CD14-positive monocyte (primary cell): ENCODE measurements around the gene SLC12A8. TPM values are rescaled to one million over a fixed set of nuclear protein-coding genes. Genes with fewer than 3 reads are reported as not detected.

Source experiments
- DNase-seq, 3 donors: peaks; one replicate each; pipeline ENCODE4 v3.0.0-alpha.2; 2011 to 2022
- H2AFZ ChIP-seq: 2 replicates; pipeline ENCODE4 v1.6.0; 2012; ENCODE audit warnings: mild to moderate bottlenecking, low read depth, low read length, inconsistent platforms; ENCODE audit not compliant: insufficient read depth, poor library complexity, severe bottlenecking
- H3K27ac ChIP-seq, 2 donors: 1 replicate in 1 of 2; 2 replicates in 1 of 2; pipeline ENCODE4 v1.5.1; 2012 to 2013; ENCODE audit warnings: low read length in 2 of 2, control low read depth in 1 of 2, inconsistent platforms in 1 of 2, low read depth in 1 of 2, mild to moderate bottlenecking in 1 of 2
- H3K27me3 ChIP-seq, 2 donors: one replicate each; pipeline versions ENCODE4 v1.6.0 to v1.6.1; 2011 to 2013; ENCODE audit warnings: low read length in 2 of 2; ENCODE audit not compliant: control insufficient read depth in 2 of 2, insufficient read depth in 2 of 2
- H3K36me3 ChIP-seq, 2 donors: replicated peaks in 1 of 2; 1 replicate in 1 of 2; 2 replicates in 1 of 2; pipeline versions ENCODE4 v1.5.1 to v1.6.1; 2012 to 2013; ENCODE audit warnings: low read length in 2 of 2, control low read depth in 1 of 2, inconsistent platforms in 1 of 2, mild to moderate bottlenecking in 1 of 2; ENCODE audit not compliant: insufficient read depth in 2 of 2, control insufficient read depth in 1 of 2
- H3K4me1 ChIP-seq, 2 donors: 1 replicate in 1 of 2; 2 replicates in 1 of 2; pipeline versions ENCODE4 v1.5.1 to v1.6.1; 2012 to 2013; ENCODE audit warnings: low read length in 2 of 2, control low read depth in 1 of 2, inconsistent platforms in 1 of 2, mild to moderate bottlenecking in 1 of 2, moderate library complexity in 1 of 2; ENCODE audit not compliant: insufficient read depth in 2 of 2, control insufficient read depth in 1 of 2
- H3K4me2 ChIP-seq: replicated peaks from 2 replicates; pipeline ENCODE3; 2012; ENCODE audit warnings: low read length, moderate library complexity, mild to moderate bottlenecking; ENCODE audit not compliant: poor library complexity, severe bottlenecking; ENCODE audit errors: extremely low read depth
- H3K4me3 ChIP-seq, 3 experiments: fragments of 200-600 bp in 1 of 3; sonication (generic) in 1 of 3; replicated peaks in 1 of 3; 1 replicate in 2 of 3; 2 replicates in 1 of 3; pipeline ENCODE4 v1.5.1; 2011 to 2013; ENCODE audit warnings: low read length in 3 of 3, mild to moderate bottlenecking in 3 of 3, control low read depth in 2 of 3, low read depth in 2 of 3, inconsistent platforms in 1 of 3, moderate library complexity in 1 of 3
- H3K79me2 ChIP-seq: 2 replicates; pipeline ENCODE4 v1.6.0; 2012; ENCODE audit warnings: mild to moderate bottlenecking, control low read depth, inconsistent platforms, low read length, moderate library complexity; ENCODE audit not compliant: insufficient read depth
- H3K9ac ChIP-seq: 2 replicates; pipeline ENCODE4 v1.6.0; 2017; ENCODE audit warnings: low read length, mild to moderate bottlenecking; ENCODE audit not compliant: insufficient read depth, poor library complexity, severe bottlenecking
- H3K9me3 ChIP-seq, 2 donors: replicated peaks in 1 of 2; 1 replicate in 1 of 2; 2 replicates in 1 of 2; pipeline versions ENCODE4 v1.5.1 to v1.6.1; 2012 to 2013; ENCODE audit warnings: low read length in 2 of 2, control low read depth in 1 of 2; ENCODE audit not compliant: control insufficient read depth in 1 of 2, insufficient read depth in 1 of 2
- H4K20me1 ChIP-seq: 2 replicates; pipeline ENCODE4 v1.6.0; 2012; ENCODE audit warnings: mild to moderate bottlenecking, low read length, control low read depth, moderate library complexity; ENCODE audit not compliant: insufficient read depth
- H3K27ac Mint-ChIP-seq, 7 donors: one replicate each; pipeline ENCODE4 v1.8.0; 2020; ENCODE audit warnings: mild to moderate bottlenecking in 7 of 7, mixed read lengths in 7 of 7, moderate library complexity in 6 of 7, inconsistent platforms in 2 of 7
- H3K27me3 Mint-ChIP-seq, 3 donors: one replicate each; pipeline ENCODE4 v1.8.0; 2021 to 2022; ENCODE audit warnings: low read depth in 3 of 3, mild to moderate bottlenecking in 3 of 3, mixed read lengths in 3 of 3, moderate library complexity in 3 of 3, inconsistent platforms in 1 of 3
- H3K36me3 Mint-ChIP-seq, 2 donors: one replicate each; pipeline ENCODE4 v1.8.0; 2020; ENCODE audit warnings: mixed read lengths in 2 of 2, inconsistent platforms in 1 of 2, mild to moderate bottlenecking in 1 of 2
- H3K4me1 Mint-ChIP-seq: one replicate; pipeline ENCODE4 v1.8.0; 2020; ENCODE audit warnings: mild to moderate bottlenecking, mixed read lengths
- H3K4me3 Mint-ChIP-seq, 2 donors: one replicate each; pipeline ENCODE4 v1.8.0; 2020; ENCODE audit warnings: mild to moderate bottlenecking in 2 of 2, mixed read lengths in 2 of 2, moderate library complexity in 1 of 2
- H3K9me3 Mint-ChIP-seq, 7 donors: one replicate each; pipeline ENCODE4 v1.8.0; 2020 to 2022; ENCODE audit warnings: mixed read lengths in 7 of 7, mild to moderate bottlenecking in 6 of 7, moderate library complexity in 6 of 7, inconsistent platforms in 2 of 7
- CTCF ChIP-seq: fragments of 200-600 bp; IDR thresholded peaks from one replicate; pipeline ENCODE4 v1.8.0; 2022; ENCODE audit warnings: antibody characterized with exemption, mild to moderate bottlenecking
- WGBS: methylation state at CpG from one replicate; pipeline ENCODE4 v1.1.5; 2013; ENCODE audit warnings: missing lambda C conversion rate; ENCODE audit not compliant: insufficient coverage; 5-methylcytosine and 5-hydroxymethylcytosine counted together
- intact Hi-C, 2 donors: fragments of 100-400 bp; cut with micrococcal nuclease; formaldehyde crosslinking; loops; one replicate each; pipeline versions ENCODE4 v1.15.0 to v1.15.1; 2023
- polyA plus RNA-seq, 3 donors: library from polyadenylated mRNA; depleted of rRNA in 1 of 3; unstranded in 2 of 3; stranded (reverse) in 1 of 3; fragments of 300-500 nt in 2 of 3; fragments of >200 nt in 1 of 3; fragmentation: Illumina TruSeq in 2 of 3; gene quantifications; 1 replicate in 2 of 3; 2 replicates in 1 of 3; pipeline ENCODE4 v1.2.3, GENCODE V29; 2012 to 2021

The SLC12A8 gene
- polyA plus RNA-seq, 3 donors = 0.23 to 0.46 (median 0.35) TPM

GRCh38 chr3:125054449-125055329, 157.9 kb downstream of the SLC12A8 start:
- Mint-ChIP-seq H3K9me3 (no peaks in the 10 kb centered on the region), H3K27ac (peak overlapping the region; percentile 16 to 86 (median 75)), H3K4me3 (peak overlapping the region; percentile 95 to 99), H3K27me3 (peaks cover 8 to 44% (median 25%) of the 10 kb centered on the region in 3 donors), H3K36me3 (peaks cover 7 to 15% of the 10 kb centered on the region in 2 donors), H3K4me1 (peaks cover 41% of the 10 kb centered on the region)
- intact Hi-C loops = loop anchor here (5.0 to 10.0 kb wide), 3 partner anchors 80 to 108 kb away; no protein-coding TSS in a partner anchor
- peak; percentile 45 to 65 (median 56) for DNase-seq
- H4K20me1 ChIP-seq = peaks cover 5% of the 10 kb centered on the region
- WGBS = 0% methylated on average over 1 of the region's 17 CpGs
- no peaks in the 10 kb centered on the region for H3K79me2 ChIP-seq
- H3K4me3 ChIP-seq = peak overlapping the region; percentile 50 to 94 (median 88)
- H3K27ac ChIP-seq = peak overlapping the region in 1 of 2 donors; percentile 59
- H3K9ac ChIP-seq = peak overlapping the region; percentile 60
- peak overlapping the region; percentile 88 for H3K4me2 ChIP-seq
- TF ChIP-seq CTCF = no peak
- H2AFZ ChIP-seq = peak overlapping the region; percentile 84
- peaks cover 28 to 36% of the 10 kb centered on the region in 2 donors for H3K4me1 ChIP-seq
- peaks cover 8 to 25% of the 10 kb centered on the region in 2 donors for H3K27me3 ChIP-seq
- no peaks in the 10 kb centered on the region for H3K9me3 ChIP-seq
- H3K36me3 ChIP-seq = no peaks in the 10 kb centered on the region

- peak overlapping the region in 4 of 7 donors; percentile 12 to 86 (median 66) for H3K27ac Mint-ChIP-seq
- no peak for TF ChIP-seq CTCF
- H3K27ac ChIP-seq = no peak overlapping the region
- H3K4me2 ChIP-seq = peak overlapping the region; percentile 88
- no peaks in the 10 kb centered on the region for H3K36me3 ChIP-seq
- peaks cover 7 to 15% of the 10 kb centered on the region in 2 donors for H3K36me3 Mint-ChIP-seq
- H3K27me3 Mint-ChIP-seq = peaks cover 8 to 44% (median 25%) of the 10 kb centered on the region in 3 donors
- H3K4me1 ChIP-seq = peaks cover 28 to 36% of the 10 kb centered on the region in 2 donors
- no peak overlapping the region for H3K9ac ChIP-seq
- H3K9me3 Mint-ChIP-seq = no peaks in the 10 kb centered on the region
- H3K4me3 Mint-ChIP-seq = peak overlapping the region; percentile 95 to 99
- H3K27me3 ChIP-seq = peaks cover 8 to 25% of the 10 kb centered on the region in 2 donors
- no peaks in the 10 kb centered on the region for H3K9me3 ChIP-seq
- WGBS = no CpG with 5 or more reads among the region's 7 CpGs
- H4K20me1 ChIP-seq = peaks cover 11% of the 10 kb centered on the region
- H3K4me1 Mint-ChIP-seq = peaks cover 41% of the 10 kb centered on the region
- intact Hi-C loops = loop anchor here (5.0 to 10.0 kb wide), 2 partner anchors 81 to 93 kb away; no protein-coding TSS in a partner anchor
- no peak overlapping the region for H2AFZ ChIP-seq
- H3K4me3 ChIP-seq = peak overlapping the region in 1 of 3 experiments; percentile 94
- no peaks in the 10 kb centered on the region for H3K79me2 ChIP-seq
- no peak for DNase-seq
Measured at GRCh38 chr3:125054062-125054448, 158.5 kb downstream of the SLC12A8 start.
